Kidney epithelial cell (primary cell): Measurements from ENCODE around the gene CTU1. TPM values are rescaled to one million over a fixed set of nuclear protein-coding genes. Genes with fewer than 3 reads are reported as not detected.

Experiments
- DNase-seq: peaks from one replicate; pipeline ENCODE4 v3.0.0-alpha.2; 2010; ENCODE audit warnings: low read depth
- H3K27me3 ChIP-seq: 2 replicates; pipeline ENCODE4 v1.6.0; 2011; ENCODE audit warnings: low read length; ENCODE audit not compliant: control insufficient read depth, insufficient read depth
- H3K36me3 ChIP-seq: 2 replicates; pipeline ENCODE4 v1.5.1; 2011; ENCODE audit warnings: low read length; ENCODE audit not compliant: control insufficient read depth, insufficient read depth
- H3K4me3 ChIP-seq: 2 replicates; pipeline ENCODE4 v1.5.1; 2011; ENCODE audit warnings: low read depth, mild to moderate bottlenecking, control low read depth, low read length
- CTCF ChIP-seq: IDR thresholded peaks from 2 replicates; pipeline ENCODE4 v1.5.1; 2011; ENCODE audit warnings: mild to moderate bottlenecking, moderate library complexity, low read length, control low read depth, inconsistent platforms; ENCODE audit not compliant: insufficient read depth, poor library complexity, severe bottlenecking
- total RNA-seq: library from RNA; depleted of rRNA; stranded (reverse); fragments of >200 nt; gene quantifications from 2 replicates; pipeline ENCODE4 v1.2.3, GENCODE V29; 2015

The CTU1 gene
- total RNA-seq, 1 donor from 2014 or later = 23.6 TPM

GRCh38 chr19:51090471-51090870 is 17.7 kb downstream of the CTU1 start:
- no peak for TF ChIP-seq CTCF
- DNase-seq = no peak
- no peaks in the 10 kb centered on the region for H3K36me3 ChIP-seq
- no peaks in the 10 kb centered on the region for H3K27me3 ChIP-seq
- no peak overlapping the region for H3K4me3 ChIP-seq

- TF ChIP-seq CTCF = no peak
- Histone ChIP-seq H3K27me3 (no peaks in the 10 kb centered on the region), H3K36me3 (no peaks in the 10 kb centered on the region), H3K4me3 (no peak overlapping the region)
- no peak for DNase-seq
Measured at GRCh38 chr19:51089786-51090185, 18.4 kb downstream of the CTU1 start.

- DNase-seq = no peak
- no peaks in the 10 kb centered on the region for H3K36me3 ChIP-seq
- peaks cover 2% of the 10 kb centered on the region for H3K27me3 ChIP-seq
- TF ChIP-seq CTCF = no peak
- no peak overlapping the region for H3K4me3 ChIP-seq
Measured at GRCh38 chr19:51086153-51086850, 21.9 kb downstream of the CTU1 start.

- Histone ChIP-seq H3K36me3 (no peaks in the 10 kb centered on the region), H3K27me3 (peaks cover 2% of the 10 kb centered on the region), H3K4me3 (no peak overlapping the region)
- no peak for TF ChIP-seq CTCF
- no peak for DNase-seq
Measured at GRCh38 chr19:51084505-51084904, 23.7 kb downstream of the CTU1 start.

- Histone ChIP-seq H3K27me3 (peaks cover 2% of the 10 kb centered on the region), H3K4me3 (no peak overlapping the region), H3K36me3 (no peaks in the 10 kb centered on the region)
- DNase-seq = no peak
- no peak for TF ChIP-seq CTCF
Measured at GRCh38 chr19:51083783-51084182, 24.4 kb downstream of the CTU1 start.

GRCh38 chr19:51083181-51083580 is 25.0 kb downstream of the CTU1 start:
- Histone ChIP-seq H3K36me3 (no peaks in the 10 kb centered on the region), H3K4me3 (no peak overlapping the region), H3K27me3 (peaks cover 2% of the 10 kb centered on the region)
- TF ChIP-seq CTCF = no peak
- DNase-seq = no peak
